ENCODE results near the gene SH3PXD2A. TPM values are rescaled to one million over a fixed set of nuclear protein-coding genes. Genes with fewer than 3 reads are reported as not detected.

Gene SH3PXD2A
- total RNA-seq, 1 experiment from 2014 or later: 6.3 TPM

- no TSS peak for BruUV-seq (replicated peaks)
- Mint-ChIP-seq H3K27me3 (ENCODE audit: insufficient read depth, unreplicated experiment) (no peaks in the 10 kb centered on the region), H3K36me3 (ENCODE audit: insufficient read depth, unreplicated experiment) (no peaks in the 10 kb centered on the region), H3K4me1 (ENCODE audit: low read depth, unreplicated experiment) (no peaks in the 10 kb centered on the region), H3K27ac (ENCODE audit: unreplicated experiment) (no peak overlapping the region), H3K4me3 (ENCODE audit: unreplicated experiment) (no peak overlapping the region), H3K9me3 (ENCODE audit: unreplicated experiment) (no peaks in the 10 kb centered on the region)
- DNase-seq: no peak
- no peaks in the 10 kb centered on the region for H3K9me3 ChIP-seq
- H3K27me3 ChIP-seq (replicated peaks; ENCODE audit: control insufficient read depth, insufficient read depth, low read length): no peaks in the 10 kb centered on the region
- intact Hi-C loops (cut with micrococcal nuclease; ENCODE audit: unreplicated experiment): no loop called here
- H3K36me3 ChIP-seq (ENCODE audit: control insufficient read depth, insufficient read depth, low read length): no peaks in the 10 kb centered on the region; the same call in 1 of the 2 replicates
- no peak for TF ChIP-seq CTCF (IDR thresholded peaks at IDR 0.05; ENCODE audit: insufficient read depth in 1 of 2, low read depth in 1 of 2, low read length in 1 of 2, severe bottlenecking in 1 of 2, unreplicated experiment in 1 of 2)
- ChIA-PET POLR2A (no interaction called here), CTCF (interaction anchor here (1.4 kb wide), 1 partner anchor 114 kb away, joined by 3 read pairs; no protein-coding TSS in a partner anchor)
- H3K4me3 ChIP-seq (ENCODE audit: low read depth, low read length): no peak overlapping the region
- 0 out of 2 replicates have a peak, but pooled peaks cover 1% of the 10 kb centered on the region for H3K4me1 ChIP-seq
Observed at GRCh38 chr10:103740611-103741010, 114.8 kb downstream of the SH3PXD2A start.

GRCh38 chr10:103739039-103739764 is 116.2 kb downstream of the SH3PXD2A start:
- intact Hi-C loops (cut with micrococcal nuclease; ENCODE audit: unreplicated experiment): no loop called here
- no peaks in the 10 kb centered on the region for H3K4me1 Mint-ChIP-seq (ENCODE audit: low read depth, unreplicated experiment)
- H3K27me3 ChIP-seq (replicated peaks; ENCODE audit: control insufficient read depth, insufficient read depth, low read length): no peaks in the 10 kb centered on the region
- DNase-seq: no peak
- no peak overlapping the region for H3K4me3 Mint-ChIP-seq (ENCODE audit: unreplicated experiment)
- no peak for TF ChIP-seq CTCF (IDR thresholded peaks at IDR 0.05; ENCODE audit: insufficient read depth in 1 of 2, low read depth in 1 of 2, low read length in 1 of 2, severe bottlenecking in 1 of 2, unreplicated experiment in 1 of 2)
- no peaks in the 10 kb centered on the region for H3K27me3 Mint-ChIP-seq (ENCODE audit: insufficient read depth, unreplicated experiment)
- no TSS peak for BruUV-seq (replicated peaks)
- no peaks in the 10 kb centered on the region; the same call in 1 of the 2 replicates for H3K36me3 ChIP-seq (ENCODE audit: control insufficient read depth, insufficient read depth, low read length)
- POLR2A ChIA-PET: no interaction called here
- no peaks in the 10 kb centered on the region for H3K4me1 ChIP-seq
- no peak overlapping the region for H3K27ac Mint-ChIP-seq (ENCODE audit: unreplicated experiment)
- no peaks in the 10 kb centered on the region for H3K9me3 ChIP-seq
- CTCF ChIA-PET: interaction anchor here (1.4 kb wide), 1 partner anchor 115 kb away, joined by 3 read pairs; no protein-coding TSS in a partner anchor
- H3K9me3 Mint-ChIP-seq (ENCODE audit: unreplicated experiment): no peaks in the 10 kb centered on the region
- no peaks in the 10 kb centered on the region for H3K36me3 Mint-ChIP-seq (ENCODE audit: insufficient read depth, unreplicated experiment)
- H3K4me3 ChIP-seq (ENCODE audit: low read depth, low read length): no peak overlapping the region

- no peak overlapping the region for H3K4me3 ChIP-seq (ENCODE audit: low read depth, low read length)
- no peak for TF ChIP-seq CTCF (IDR thresholded peaks at IDR 0.05; ENCODE audit: insufficient read depth in 1 of 2, low read depth in 1 of 2, low read length in 1 of 2, severe bottlenecking in 1 of 2, unreplicated experiment in 1 of 2)
- H3K27ac Mint-ChIP-seq (ENCODE audit: unreplicated experiment): no peak overlapping the region
- no peak overlapping the region for H3K4me3 Mint-ChIP-seq (ENCODE audit: unreplicated experiment)
- no peaks in the 10 kb centered on the region for H3K36me3 Mint-ChIP-seq (ENCODE audit: insufficient read depth, unreplicated experiment)
- ChIA-PET POLR2A (no interaction called here), CTCF (interaction anchor here (0.5 kb wide), 1 partner anchor 111 kb away, joined by 3 read pairs; no protein-coding TSS in a partner anchor)
- H3K4me1 Mint-ChIP-seq (ENCODE audit: low read depth, unreplicated experiment): peaks cover 6% of the 10 kb centered on the region
- no peak for DNase-seq
- H3K4me1 ChIP-seq: peaks cover 6% of the 10 kb centered on the region
- H3K9me3 ChIP-seq: no peaks in the 10 kb centered on the region
- H3K36me3 ChIP-seq (ENCODE audit: control insufficient read depth, insufficient read depth, low read length): no peaks in the 10 kb centered on the region; the same call in 1 of the 2 replicates
- H3K9me3 Mint-ChIP-seq (ENCODE audit: unreplicated experiment): no peaks in the 10 kb centered on the region
- no TSS peak for BruUV-seq (replicated peaks)
- no peaks in the 10 kb centered on the region for H3K27me3 ChIP-seq (replicated peaks; ENCODE audit: control insufficient read depth, insufficient read depth, low read length)
- H3K27me3 Mint-ChIP-seq (ENCODE audit: insufficient read depth, unreplicated experiment): no peaks in the 10 kb centered on the region
- intact Hi-C loops (cut with micrococcal nuclease; ENCODE audit: unreplicated experiment): no loop called here
Observed at GRCh38 chr10:103737735-103738367, 117.5 kb downstream of the SH3PXD2A start.

Data from Caco-2 (cell line).